Measurements from ENCODE around the gene E2F8. TPM values are rescaled to one million over a fixed set of nuclear protein-coding genes. Genes with fewer than 3 reads are reported as not detected.

The E2F8 gene
- total RNA-seq, 2 donors from 2014 or later, result 10.5 to 12.2 TPM

- peaks cover 4% of the 10 kb centered on the region for H3K9me3 ChIP-seq (ENCODE audit: control insufficient read depth, low read length)
- no peaks in the 10 kb centered on the region for H3K36me3 Mint-ChIP-seq (ENCODE audit: low read depth)
- H3K27ac Mint-ChIP-seq, result no peak overlapping the region
- H3K27ac ChIP-seq (ENCODE audit: low read depth, low read length), result no peak overlapping the region
- peaks cover 13% of the 10 kb centered on the region for H3K4me1 Mint-ChIP-seq
- no peaks in the 10 kb centered on the region for H3K9me3 Mint-ChIP-seq
- peaks cover 71% of the 10 kb centered on the region for H3K27me3 Mint-ChIP-seq (ENCODE audit: insufficient read depth)
- peak overlapping the region; percentile 78 for H3K4me3 Mint-ChIP-seq
- WGBS, 2 experiments (ENCODE audit: insufficient coverage in 1 of 2, insufficient read length in 1 of 2), result 70 to 72% methylated on average over 5 of the region's 5 CpGs
- H3K36me3 ChIP-seq (ENCODE audit: control insufficient read depth, insufficient read depth, low read length), result no peaks in the 10 kb centered on the region
- H3K4me1 ChIP-seq (ENCODE audit: control insufficient read depth, insufficient read depth, low read length), result no peaks in the 10 kb centered on the region
- no peak for DNase-seq
- no peak for TF ChIP-seq CTCF (conservative IDR thresholded peaks at IDR 0.05)
- no peak overlapping the region for H3K4me3 ChIP-seq (ENCODE audit: low read length)
- H3K27me3 ChIP-seq (ENCODE audit: control insufficient read depth, insufficient read depth, low read length, poor library complexity, severe bottlenecking), result peaks cover 65% of the 10 kb centered on the region
- no peak overlapping the region for H3K9ac ChIP-seq (ENCODE audit: extremely low read depth, low read length, poor library complexity, severe bottlenecking)
These were observed 2.4 kb upstream of the E2F8 start for GRCh38 chr11:19243143-19243542.

GRCh38 chr11:19242179-19242932, 1.6 kb upstream of the E2F8 start:
- H3K27ac ChIP-seq (ENCODE audit: low read depth, low read length), result no peak overlapping the region
- peaks cover 62% of the 10 kb centered on the region for H3K27me3 ChIP-seq (ENCODE audit: control insufficient read depth, insufficient read depth, low read length, poor library complexity, severe bottlenecking)
- H3K27ac Mint-ChIP-seq, result peak overlapping the region; percentile 74
- H3K4me3 Mint-ChIP-seq, result peak overlapping the region; percentile 78
- DNase-seq, result peak; percentile 80
- H3K9ac ChIP-seq (ENCODE audit: extremely low read depth, low read length, poor library complexity, severe bottlenecking), result no peak overlapping the region
- H3K27me3 Mint-ChIP-seq (ENCODE audit: insufficient read depth), result peaks cover 65% of the 10 kb centered on the region
- H3K9me3 Mint-ChIP-seq, result no peaks in the 10 kb centered on the region
- WGBS, 2 experiments (ENCODE audit: insufficient coverage in 1 of 2, insufficient read length in 1 of 2), result 6 to 12% methylated on average over 25 to 55 of the region's 55 CpGs
- TF ChIP-seq CTCF (conservative IDR thresholded peaks at IDR 0.05), result no peak
- H3K36me3 Mint-ChIP-seq (ENCODE audit: low read depth), result peaks cover 4% of the 10 kb centered on the region
- peaks cover 7% of the 10 kb centered on the region for H3K36me3 ChIP-seq (ENCODE audit: control insufficient read depth, insufficient read depth, low read length)
- H3K9me3 ChIP-seq (ENCODE audit: control insufficient read depth, low read length), result no peaks in the 10 kb centered on the region
- H3K4me1 Mint-ChIP-seq, result peaks cover 13% of the 10 kb centered on the region
- no peaks in the 10 kb centered on the region for H3K4me1 ChIP-seq (ENCODE audit: control insufficient read depth, insufficient read depth, low read length)
- peak overlapping the region; percentile 91 for H3K4me3 ChIP-seq (ENCODE audit: low read length)

- TF ChIP-seq CTCF (conservative IDR thresholded peaks at IDR 0.05), result no peak
- H3K27me3 ChIP-seq (ENCODE audit: control insufficient read depth, insufficient read depth, low read length, poor library complexity, severe bottlenecking), result peaks cover 54% of the 10 kb centered on the region
- Mint-ChIP-seq H3K4me1 (peaks cover 13% of the 10 kb centered on the region), H3K27me3 (ENCODE audit: insufficient read depth) (peaks cover 57% of the 10 kb centered on the region), H3K36me3 (ENCODE audit: low read depth) (peaks cover 13% of the 10 kb centered on the region), H3K4me3 (peak overlapping the region; percentile 78), H3K27ac (peak overlapping the region; percentile 74), H3K9me3 (no peaks in the 10 kb centered on the region)
- H3K9ac ChIP-seq (ENCODE audit: extremely low read depth, low read length, poor library complexity, severe bottlenecking), result peak overlapping the region; percentile 54
- H3K4me3 ChIP-seq (ENCODE audit: low read length), result peak overlapping the region; percentile 91
- no peak overlapping the region for H3K27ac ChIP-seq (ENCODE audit: low read depth, low read length)
- H3K4me1 ChIP-seq (ENCODE audit: control insufficient read depth, insufficient read depth, low read length), result no peaks in the 10 kb centered on the region
- WGBS, 2 experiments (ENCODE audit: insufficient coverage in 1 of 2, insufficient read length in 1 of 2), result 0 to 1% methylated on average over 14 to 92 of the region's 92 CpGs
- no peaks in the 10 kb centered on the region for H3K9me3 ChIP-seq (ENCODE audit: control insufficient read depth, low read length)
- DNase-seq, result peak; percentile 89
- H3K36me3 ChIP-seq (ENCODE audit: control insufficient read depth, insufficient read depth, low read length), result peaks cover 15% of the 10 kb centered on the region
These were observed 774 bp upstream of the E2F8 start for GRCh38 chr11:19241260-19242178.

All from endodermal cell (in vitro differentiated cells).